HepG2 (cell line): ENCODE data around the gene ZNF274. TPM values are rescaled to one million over a fixed set of nuclear protein-coding genes. Genes with fewer than 3 reads are reported as not detected.

ENCODE experiments used
- ATAC-seq: fragments of 200-7000 bp; cut with Tn5 transposase; 3 replicates; pipeline ENCODE4 v1.9.1; 2020; ENCODE audit warnings: mild to moderate bottlenecking, moderate library complexity
- BruUV-seq: library from RNA; stranded (reverse); fragments of 400-500 nt; replicated peaks from 2 replicates; lab custom pipeline; 2021; lab: Mats Ljungman, UMichigan
- CTCF ChIA-PET: fragments of 300-600 bp; formaldehyde crosslinking; extraction: SDS; loops from one replicate; lab custom pipeline; 2021; ENCODE audit warnings: low total read pairs, inconsistent platforms, low intra/inter-chr PET ratio; lab: Yijun Ruan, JAX
- POLR2A ChIA-PET: fragments of 350-600 bp; sonication (Branson Sonifier 250); formaldehyde crosslinking; loops from one replicate; lab custom pipeline; 2020; ENCODE audit warnings: antibody characterized with exemption, inconsistent platforms; lab: Yijun Ruan, JAX
- DNase-seq: peaks from one replicate; pipeline ENCODE4 v3.0.0-alpha.2; 2015; ENCODE audit warnings: low spot score
- FAIRE-seq: peaks from 3 replicates; lab custom pipeline; 2011; peaks lifted over from hg19 to GRCh38; lab: Jason Lieb, UNC
- H2AFZ ChIP-seq: one replicate; pipeline ENCODE4 v1.6.1; 2011; ENCODE audit warnings: low read length, inconsistent platforms
- H3K27ac ChIP-seq: fragments of 300-600 bp; 3 replicates; pipeline ENCODE4 v1.8.0; 2011; ENCODE audit warnings: mixed run types, mild to moderate bottlenecking, mixed read lengths, low read length, inconsistent platforms; ENCODE audit not compliant: insufficient read depth; ENCODE audit errors: extremely low read length
- H3K27me3 ChIP-seq, 2 experiments: fragments of 200-600 bp in 1 of 2; 2 replicates in 1 of 2; 3 replicates in 1 of 2; pipeline versions ENCODE4 v1.6.0 to v1.8.0; 2011; ENCODE audit warnings: low read length in 2 of 2, mild to moderate bottlenecking in 2 of 2, moderate library complexity in 2 of 2, inconsistent platforms in 1 of 2; ENCODE audit not compliant: insufficient read depth in 2 of 2, control insufficient read depth in 1 of 2
- H3K36me3 ChIP-seq, 2 experiments: fragments of 200-600 bp in 1 of 2; replicated peaks in 1 of 2; 2 replicates in 1 of 2; 3 replicates in 1 of 2; pipeline versions ENCODE4 v1.5.1 to v1.8.0; 2011; ENCODE audit warnings: low read length in 2 of 2, inconsistent platforms in 1 of 2; ENCODE audit not compliant: insufficient read depth in 2 of 2, control insufficient read depth in 1 of 2
- H3K4me1 ChIP-seq: 2 replicates; pipeline ENCODE4 v1.5.1; 2012; ENCODE audit warnings: low read length, inconsistent platforms; ENCODE audit not compliant: insufficient read depth
- H3K4me2 ChIP-seq: 2 replicates; pipeline ENCODE4 v1.6.0; 2011; ENCODE audit warnings: low read depth, low read length, inconsistent platforms
- H3K4me3 ChIP-seq, 3 experiments: fragments of 200-600 bp in 1 of 3; sonication (generic), shearing (Covaris generic) in 1 of 3; replicated peaks in 1 of 3; 2 replicates each; pipeline ENCODE4 v1.5.1; 2011 to 2016; ENCODE audit warnings: low read length in 3 of 3, inconsistent platforms in 2 of 3, low read depth in 2 of 3, mild to moderate bottlenecking in 2 of 3, control low read depth in 1 of 3, mixed read lengths in 1 of 3; ENCODE audit not compliant: insufficient read depth in 1 of 3
- H3K79me2 ChIP-seq: one replicate; pipeline ENCODE4 v1.6.1; 2011; ENCODE audit warnings: low read length, inconsistent platforms; ENCODE audit not compliant: insufficient read depth
- H3K9ac ChIP-seq: 2 replicates; pipeline ENCODE4 v1.6.0; 2011; ENCODE audit warnings: mild to moderate bottlenecking, low read depth, low read length, inconsistent platforms; ENCODE audit not compliant: insufficient read depth
- H3K9me3 ChIP-seq: 2 replicates; pipeline ENCODE4 v1.5.1; 2012; ENCODE audit warnings: mild to moderate bottlenecking, low read length
- H4K20me1 ChIP-seq: 2 replicates; pipeline ENCODE4 v1.6.0; 2011; ENCODE audit warnings: inconsistent platforms, mild to moderate bottlenecking, low read length, moderate library complexity; ENCODE audit not compliant: insufficient read depth
- CREB1 ChIP-seq, 2 experiments: fragments of 450-650 bp in 1 of 2; IDR thresholded peaks; 2 replicates each; pipeline ENCODE4 v1.6.1; 2016 to 2017; ENCODE audit warnings: control low read depth in 1 of 2, mild to moderate bottlenecking in 1 of 2, missing compliant biosample characterization in 1 of 2, missing genetic modification characterization in 1 of 2
- HOMEZ ChIP-seq: IDR thresholded peaks from 2 replicates; pipeline ENCODE4 v1.6.1; 2016; ENCODE audit warnings: low read depth
- MXD1 ChIP-seq: sonication (generic); formaldehyde crosslinking; IDR thresholded peaks from 2 replicates; pipeline ENCODE4 v1.4.0; 2020; ENCODE audit warnings: mild to moderate bottlenecking, missing genetic modification reagents
- NONO ChIP-seq, 2 experiments: fragments of 450-650 bp in 1 of 2; sonication (generic) in 1 of 2; formaldehyde crosslinking in 1 of 2; IDR thresholded peaks in 1 of 2; conservative IDR thresholded peaks in 1 of 2; 2 replicates each; pipeline versions ENCODE4 v1.6.1 to v1.8.0; 2017 to 2022; ENCODE audit warnings: mild to moderate bottlenecking in 1 of 2, missing genetic modification reagents in 1 of 2, moderate library complexity in 1 of 2
- NR2F6 ChIP-seq, 2 experiments: IDR thresholded peaks; 2 replicates each; pipeline ENCODE4 v1.6.1; 2016; ENCODE audit warnings: antibody characterized with exemption in 1 of 2, mild to moderate bottlenecking in 1 of 2
- POLR2A ChIP-seq, 2 experiments: IDR thresholded peaks; 2 replicates each; pipeline ENCODE4 v1.6.1; 2011; ENCODE audit warnings: low read depth in 2 of 2, low read length in 2 of 2, mild to moderate bottlenecking in 1 of 2, moderate library complexity in 1 of 2; ENCODE audit not compliant: insufficient read depth in 1 of 2
- SALL1 ChIP-seq: sonication (generic); formaldehyde crosslinking; IDR thresholded peaks from 2 replicates; pipeline ENCODE4 v1.8.0; 2022; ENCODE audit warnings: mild to moderate bottlenecking, missing genetic modification reagents
- THAP11 ChIP-seq: IDR thresholded peaks from 2 replicates; pipeline ENCODE4 v1.6.1; 2016; ENCODE audit warnings: missing biosample characterization, missing genetic modification reagents
- ZFP82 ChIP-seq: sonication (generic); formaldehyde crosslinking; IDR thresholded peaks from 2 replicates; pipeline ENCODE4 v1.5.1; 2020; ENCODE audit warnings: mild to moderate bottlenecking, missing genetic modification reagents, borderline replicate concordance
- ZMYM4 ChIP-seq: sonication (generic); formaldehyde crosslinking; IDR thresholded peaks from 2 replicates; pipeline ENCODE4 v1.8.1; 2023; ENCODE audit warnings: mild to moderate bottlenecking, missing genetic modification reagents
- ZNF253 ChIP-seq: sonication (generic); formaldehyde crosslinking; IDR thresholded peaks from 2 replicates; pipeline ENCODE4 v1.8.0; 2022; ENCODE audit warnings: mild to moderate bottlenecking, missing genetic modification reagents, borderline replicate concordance
- ZNF263 ChIP-seq: sonication (generic); formaldehyde crosslinking; IDR thresholded peaks from 2 replicates; pipeline ENCODE4 v1.4.0; 2020; ENCODE audit warnings: missing genetic modification reagents
- ZNF382 ChIP-seq: sonication (generic); formaldehyde crosslinking; IDR thresholded peaks from 2 replicates; pipeline ENCODE4 v1.5.0; 2020; ENCODE audit warnings: missing genetic modification reagents, mild to moderate bottlenecking, borderline replicate concordance
- ZNF580 ChIP-seq: IDR thresholded peaks from 2 replicates; pipeline ENCODE4 v1.6.1; 2016; ENCODE audit warnings: low read depth, borderline replicate concordance
- WGBS: methylation state at CpG from one replicate; pipeline ENCODE4 v1.1.6; 2017; ENCODE audit warnings: low lambda C conversion rate; 5-methylcytosine and 5-hydroxymethylcytosine counted together
- in situ Hi-C: cut with HindIII; loops from 2 replicates; pipeline ENCODE4 v1.10.0; 2017; ENCODE audit warnings: low pct_unique_long_range_greater_than_20kb; ENCODE audit not compliant: extremely low pct_ligation_motif_present
- intact Hi-C: fragments of 100-400 bp; cut with micrococcal nuclease; formaldehyde crosslinking; loops from one replicate; pipeline ENCODE4 v1.10.0; 2022; ENCODE audit not compliant: unreplicated experiment
- polyA plus RNA-seq, 8 experiments: library from polyadenylated mRNA; depleted of rRNA in 3 of 8; stranded (reverse) in 7 of 8; unstranded in 1 of 8; fragments of >200 nt; fragmentation: Illumina TruSeq in 4 of 8; extraction: Trizol in 4 of 8; gene quantifications; 2 replicates each; pipeline versions ENCODE4 v1.2.1 to v1.2.3, GENCODE V29; 2011 to 2016; ENCODE audit warnings: low read depth in 4 of 8, missing spikeins in 1 of 8, mixed read lengths in 1 of 8; ENCODE audit not compliant: insufficient read depth in 1 of 8
- total RNA-seq, 5 experiments: library from RNA; depleted of rRNA; stranded (reverse); fragments of >200 nt; fragmentation: Illumina TruSeq; extraction: Trizol; gene quantifications; 2 replicates each; pipeline ENCODE4 v1.2.3, GENCODE V29; 2016; ENCODE audit warnings: low read depth in 1 of 5

ZNF274 gene
- total and polyA plus RNA-seq, 2 of the 13 experiments (the other 11 are each of a cell fraction or from before 2014, with no cell fraction given), result 16.1 to 23.0 TPM

GRCh38 chr19:58170860-58171259 is 12.0 kb upstream of the ZNF274 start:
- in situ Hi-C loops, result no loop called here
- no peak for DNase-seq
- no peak overlapping the region for H3K4me3 ChIP-seq
- H3K9me3 ChIP-seq, result peaks cover 80% of the 10 kb centered on the region
- H3K4me2 ChIP-seq, result no peak overlapping the region
- no peaks in the 10 kb centered on the region for H3K79me2 ChIP-seq
- CTCF ChIA-PET, result no interaction called here
- H2AFZ ChIP-seq, result no peak overlapping the region
- H3K27me3 ChIP-seq, result no peaks in the 10 kb centered on the region
- H3K4me1 ChIP-seq, result no peaks in the 10 kb centered on the region
- TF ChIP-seq NONO (IDR thresholded peaks at IDR 0.05) (no peak), NONO (CRISPR knock-in tag; conservative IDR thresholded peaks at IDR 0.05) (no peak), CREB1 (IDR thresholded peaks at IDR 0.05) (peak; percentile 25; the same call in 1 of the 2 replicates), CREB1 (CRISPR knock-in tag; IDR thresholded peaks at IDR 0.05) (no peak)
- no peaks in the 10 kb centered on the region for H4K20me1 ChIP-seq
- H3K36me3 ChIP-seq, result no peaks in the 10 kb centered on the region
- POLR2A ChIA-PET, result interaction anchor here (0.8 kb wide), 1 partner anchor 13 kb away, joined by 3 read pairs; the partner anchor contains the start of gene ZNF274
- no peak for FAIRE-seq
- BruUV-seq, result no TSS peak
- ATAC-seq, result no peak
- H3K27ac ChIP-seq, result no peak overlapping the region
- 0% methylated on average over 1 of the region's 1 CpG for WGBS
- no peak overlapping the region for H3K9ac ChIP-seq
- intact Hi-C loops, result no loop called here

GRCh38 chr19:58181902-58182576 is 822 bp upstream of the ZNF274 start:
- Histone ChIP-seq H3K4me2 (peak overlapping the region; percentile 93), H3K79me2 (peaks cover 10% of the 10 kb centered on the region), H3K36me3 (peaks cover 14 to 17% of the 10 kb centered on the region in 2 experiments), H3K9ac (peak overlapping the region; percentile 59), H3K4me1 (peaks cover 12% of the 10 kb centered on the region), H3K9me3 (peaks cover 64% of the 10 kb centered on the region), H3K27ac (peak overlapping the region; percentile 100), H2AFZ (no peak overlapping the region), H3K4me3 (peak overlapping the region; percentile 61 to 88 (median 68)), H4K20me1 (no peaks in the 10 kb centered on the region), H3K27me3 (no peaks in the 10 kb centered on the region; a peak in 1 of 5 replicates)
- 38% methylated on average over 4 of the region's 4 CpGs for WGBS
- intact Hi-C loops (loop anchor here (5.0 kb wide), 4 partner anchors 45 to 205 kb away; partner anchors contain the start of genes ERVK3-1, RPS5, ZNF544 and ZSCAN22), in situ Hi-C loops (loop anchor here (5.0 kb wide), 1 partner anchor 125 kb away; the partner anchor contains the start of gene ERVK3-1)
- FAIRE-seq (peak; percentile 76), DNase-seq (peak; percentile 71), ATAC-seq (peak; percentile 35)
- ChIA-PET CTCF (interaction anchor here (1.6 kb wide), 1 partner anchor 128 kb away, joined by 11 read pairs; no protein-coding TSS in a partner anchor), POLR2A (interaction anchor here (0.8 to 1.9 kb wide), 3 partner anchors 97 to 198 kb away, joined by 3 to 10 read pairs (median 4); partner anchors contain the start of genes ERVK3-1 and ZNF8)
- BruUV-seq, result TSS peak; percentile 73
- no peak for TF ChIP-seq ZNF382
- TF ChIP-seq THAP11 (CRISPR knock-in tag), result peak; percentile 50; the same call in 1 of the 2 replicates
- no peak for TF ChIP-seq ZNF580 (CRISPR knock-in tag)
- TF ChIP-seq SALL1 (CRISPR knock-in tag), result peak; percentile 28; the same call in 1 of the 2 replicates
- no peak for TF ChIP-seq NR2F6 (IDR thresholded peaks at IDR 0.05)
- TF ChIP-seq NR2F6 (CRISPR knock-in tag; IDR thresholded peaks at IDR 0.05), result 0 out of 2 replicates have a peak, but pooled peaks have one; percentile 5
- TF ChIP-seq ZMYM4, result peak; percentile 7; the same call in 1 of the 2 replicates
- peak; percentile 46; the same call in 1 of the 2 replicates for TF ChIP-seq ZNF263
- peak in 1 of 2 experiments; percentile 37; a peak in 1 of 4 replicates for TF ChIP-seq POLR2A (IDR thresholded peaks at IDR 0.05; ENCODE audit: insufficient read depth in 1 of 2, low read depth in 2 of 2, low read length in 2 of 2)
- 0 out of 2 replicates have a peak, but pooled peaks have one; percentile 2 for TF ChIP-seq ZFP82
- TF ChIP-seq HOMEZ (CRISPR knock-in tag), result peak; percentile 52; the same call in 1 of the 2 replicates
- no peak for TF ChIP-seq MXD1 (CRISPR knock-in tag)
- peak; percentile 38; the same call in 1 of the 2 replicates for TF ChIP-seq ZNF253 (CRISPR knock-in tag)
